KOPT-K1 (cell line): ENCODE results near the gene COL4A1.

Source experiments
- H3K27ac ChIP-seq: fragments of 200-600 bp; sonication (generic); 2 replicates; pipeline ENCODE4 v1.5.1; 2016; ENCODE audit warnings: antibody characterized with exemption, mild to moderate bottlenecking, low read depth, low read length; ENCODE audit not compliant: poor library complexity, severe bottlenecking
- H3K36me3 ChIP-seq: fragments of 200-600 bp; sonication (generic); 2 replicates; pipeline ENCODE4 v1.5.1; 2017; ENCODE audit warnings: antibody characterized with exemption, mild to moderate bottlenecking, low read length, moderate library complexity; ENCODE audit not compliant: insufficient read depth
- H3K9me3 ChIP-seq: fragments of 200-600 bp; sonication (generic); 2 replicates; pipeline ENCODE4 v1.5.1; 2017; ENCODE audit warnings: antibody characterized with exemption, low read length, mild to moderate bottlenecking; ENCODE audit not compliant: insufficient read depth, poor library complexity, severe bottlenecking

Gene COL4A1

GRCh38 chr13:110300090-110300815, 6.7 kb downstream of the COL4A1 start:
- no peak overlapping the region for H3K27ac ChIP-seq
- no peaks in the 10 kb centered on the region for H3K36me3 ChIP-seq
- H3K9me3 ChIP-seq: no peaks in the 10 kb centered on the region

- H3K36me3 ChIP-seq: no peaks in the 10 kb centered on the region
- H3K9me3 ChIP-seq: no peaks in the 10 kb centered on the region
- no peak overlapping the region for H3K27ac ChIP-seq
Observed at GRCh38 chr13:110299283-110299840, 7.6 kb downstream of the COL4A1 start.

GRCh38 chr13:110298505-110299282, 8.3 kb downstream of the COL4A1 start:
- Histone ChIP-seq H3K36me3 (no peaks in the 10 kb centered on the region), H3K9me3 (no peaks in the 10 kb centered on the region), H3K27ac (no peak overlapping the region)

GRCh38 chr13:110297766-110298504, 9.0 kb downstream of the COL4A1 start:
- no peak overlapping the region for H3K27ac ChIP-seq
- H3K36me3 ChIP-seq: no peaks in the 10 kb centered on the region
- no peaks in the 10 kb centered on the region for H3K9me3 ChIP-seq

- Histone ChIP-seq H3K36me3 (no peaks in the 10 kb centered on the region), H3K9me3 (no peaks in the 10 kb centered on the region), H3K27ac (no peak overlapping the region)
Observed at GRCh38 chr13:110297011-110297410, 9.9 kb downstream of the COL4A1 start.

- no peak overlapping the region for H3K27ac ChIP-seq
- no peaks in the 10 kb centered on the region for H3K9me3 ChIP-seq
- H3K36me3 ChIP-seq: no peaks in the 10 kb centered on the region
Observed at GRCh38 chr13:110294622-110295021, 12.3 kb downstream of the COL4A1 start.

- no peak overlapping the region for H3K27ac ChIP-seq
- no peaks in the 10 kb centered on the region for H3K9me3 ChIP-seq
- H3K36me3 ChIP-seq: no peaks in the 10 kb centered on the region
Observed at GRCh38 chr13:110294146-110294545, 12.8 kb downstream of the COL4A1 start.

- Histone ChIP-seq H3K36me3 (no peaks in the 10 kb centered on the region), H3K9me3 (no peaks in the 10 kb centered on the region), H3K27ac (no peak overlapping the region)
Observed at GRCh38 chr13:110293649-110294048, 13.3 kb downstream of the COL4A1 start.

GRCh38 chr13:110293037-110293436, 13.9 kb downstream of the COL4A1 start:
- no peak overlapping the region for H3K27ac ChIP-seq
- no peaks in the 10 kb centered on the region for H3K36me3 ChIP-seq
- no peaks in the 10 kb centered on the region for H3K9me3 ChIP-seq

GRCh38 chr13:110291286-110291685, 15.7 kb downstream of the COL4A1 start:
- Histone ChIP-seq H3K9me3 (no peaks in the 10 kb centered on the region), H3K27ac (no peak overlapping the region), H3K36me3 (no peaks in the 10 kb centered on the region)

GRCh38 chr13:110290826-110291225, 16.1 kb downstream of the COL4A1 start:
- Histone ChIP-seq H3K27ac (no peak overlapping the region), H3K36me3 (no peaks in the 10 kb centered on the region), H3K9me3 (no peaks in the 10 kb centered on the region)

- Histone ChIP-seq H3K36me3 (no peaks in the 10 kb centered on the region), H3K27ac (no peak overlapping the region), H3K9me3 (no peaks in the 10 kb centered on the region)
Observed at GRCh38 chr13:110290153-110290552, 16.8 kb downstream of the COL4A1 start.

- Histone ChIP-seq H3K9me3 (no peaks in the 10 kb centered on the region), H3K27ac (no peak overlapping the region), H3K36me3 (no peaks in the 10 kb centered on the region)
Observed at GRCh38 chr13:110289661-110290060, 17.3 kb downstream of the COL4A1 start.

- Histone ChIP-seq H3K9me3 (no peaks in the 10 kb centered on the region), H3K36me3 (no peaks in the 10 kb centered on the region), H3K27ac (no peak overlapping the region)
Observed at GRCh38 chr13:110289174-110289573, 17.8 kb downstream of the COL4A1 start.
